GM18520 (cell line): ENCODE data around the gene ANKK1.

Source experiments
- ATAC-seq: cut with Tn5 transposase; IDR thresholded peaks from one replicate; pipeline ENCODE4 v1.9.1; 2021; ENCODE audit not compliant: unreplicated experiment

ANKK1 gene

GRCh38 chr11:113407163-113407562 lies 19.6 kb downstream of the ANKK1 start:
- ATAC-seq: no peak

GRCh38 chr11:113408206-113408605 lies 20.6 kb downstream of the ANKK1 start:
- no peak for ATAC-seq

- ATAC-seq: no peak
Observed at GRCh38 chr11:113408887-113409286, 21.3 kb downstream of the ANKK1 start.

- ATAC-seq: no peak
Observed at GRCh38 chr11:113409526-113409925, 21.9 kb downstream of the ANKK1 start.

GRCh38 chr11:113410414-113411135 lies 23.0 kb downstream of the ANKK1 start:
- ATAC-seq: no peak

GRCh38 chr11:113411536-113411935 lies 24.0 kb downstream of the ANKK1 start:
- no peak for ATAC-seq

GRCh38 chr11:113412675-113413074 lies 25.1 kb downstream of the ANKK1 start:
- no peak for ATAC-seq

- no peak for ATAC-seq
Observed at GRCh38 chr11:113415343-113415742, 27.8 kb downstream of the ANKK1 start.

GRCh38 chr11:113417428-113417827 lies 29.8 kb downstream of the ANKK1 start:
- peak; percentile 60 for ATAC-seq

GRCh38 chr11:113419454-113420003 lies 31.9 kb downstream of the ANKK1 start:
- ATAC-seq: no peak

- ATAC-seq: no peak
Observed at GRCh38 chr11:113420808-113421207, 33.2 kb downstream of the ANKK1 start.

- ATAC-seq: no peak
Observed at GRCh38 chr11:113426686-113427085, 39.1 kb downstream of the ANKK1 start.

- no peak for ATAC-seq
Observed at GRCh38 chr11:113431746-113432145, 44.2 kb downstream of the ANKK1 start.

- ATAC-seq: no peak
Observed at GRCh38 chr11:113435190-113435968, 47.8 kb downstream of the ANKK1 start.

GRCh38 chr11:113436672-113437252 lies 49.2 kb downstream of the ANKK1 start:
- ATAC-seq: no peak

GRCh38 chr11:113440816-113441215 lies 53.2 kb downstream of the ANKK1 start:
- ATAC-seq: no peak

- no peak for ATAC-seq
Observed at GRCh38 chr11:113444502-113445123, 57.0 kb downstream of the ANKK1 start.

GRCh38 chr11:113446112-113446511 lies 58.5 kb downstream of the ANKK1 start:
- no peak for ATAC-seq

GRCh38 chr11:113446938-113447337 lies 59.4 kb downstream of the ANKK1 start:
- ATAC-seq: no peak

- no peak for ATAC-seq
Observed at GRCh38 chr11:113447621-113448315, 60.2 kb downstream of the ANKK1 start.

- no peak for ATAC-seq
Observed at GRCh38 chr11:113448316-113448677, 60.7 kb downstream of the ANKK1 start.
